Lower leg skin (tissue), 4 donors: ENCODE data around the gene TRIM28. TPM values are rescaled to one million over a fixed set of nuclear protein-coding genes. Genes with fewer than 3 reads are reported as not detected.
A peak's percentile ranks its signal among the peaks of the same experiment; 100 is the strongest.

Experiments
- DNase-seq, 2 donors: peaks; one replicate each; pipeline ENCODE4 v3.0.0-alpha.2; 2019; ENCODE audit warnings: low spot score in 2 of 2
- H3K4me3 ChIP-seq: fragments of 200-600 bp; sonication (generic); 2 replicates; pipeline ENCODE4 v1.5.1; 2017; ENCODE audit warnings: mild to moderate bottlenecking, low read depth; ENCODE audit not compliant: poor library complexity, severe bottlenecking
- POLR2A ChIP-seq, 2 donors: fragments of 450-650 bp; IDR thresholded peaks; one replicate each; pipeline ENCODE4 v1.6.1; 2016 to 2017; ENCODE audit warnings: antibody characterized with exemption in 2 of 2, mild to moderate bottlenecking in 1 of 2, moderate library complexity in 1 of 2
- WGBS, 2 donors: methylation state at CpG; one replicate each; pipeline ENCODE4 v1.1.5; 2018; 5-methylcytosine and 5-hydroxymethylcytosine counted together
- intact Hi-C: fragments of 100-400 bp; cut with DNase I; formaldehyde crosslinking; loops from one replicate; pipeline ENCODE4 v1.15.0; 2023; ENCODE audit warnings: low total_unique reads
- total RNA-seq, 4 donors: library from RNA; depleted of rRNA; stranded (reverse); fragments of >200 nt; gene quantifications; one replicate each; pipeline ENCODE4 v1.1.0, GENCODE V29; 2016
- TF ChIP-seq, protein P1 (sequence below), 3 donors: fragments of 450-650 bp; IDR thresholded peaks; one replicate each; pipeline ENCODE4 v1.5.1; 2016; ENCODE audit warnings: antibody characterized with exemption in 3 of 3, mild to moderate bottlenecking in 3 of 3, moderate library complexity in 2 of 3

The TRIM28 gene
- total RNA-seq, 4 donors from 2014 or later = 225 to 412 (median 265) TPM

DNA sequence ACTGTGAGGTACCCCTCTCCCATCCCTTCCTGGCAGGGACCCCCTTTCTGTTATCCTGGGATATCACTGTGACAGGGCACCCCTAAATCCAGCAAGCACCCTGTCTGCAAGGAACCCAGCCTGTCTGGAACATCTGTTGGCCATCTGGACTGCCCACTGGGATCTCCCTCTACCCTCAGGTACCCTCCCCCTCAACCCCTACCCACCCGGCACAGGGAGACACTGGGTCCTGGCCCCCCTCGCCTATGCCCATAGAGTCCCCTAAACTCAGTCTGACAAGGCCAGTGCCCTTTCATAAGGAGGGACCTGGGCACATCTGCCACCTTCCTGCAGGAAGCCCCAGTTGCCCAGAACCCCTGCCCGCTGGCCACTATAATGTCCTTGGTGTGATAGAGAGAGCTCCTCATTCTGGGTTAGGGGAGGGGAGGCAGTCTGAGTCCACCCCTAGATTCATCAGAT is 29.3 kb upstream of the TRIM28 start:
- DNase-seq = no peak
- no peak for TF ChIP-seq POLR2A (IDR thresholded peaks at IDR 0.05)
- TF ChIP-seq, protein P1, sequence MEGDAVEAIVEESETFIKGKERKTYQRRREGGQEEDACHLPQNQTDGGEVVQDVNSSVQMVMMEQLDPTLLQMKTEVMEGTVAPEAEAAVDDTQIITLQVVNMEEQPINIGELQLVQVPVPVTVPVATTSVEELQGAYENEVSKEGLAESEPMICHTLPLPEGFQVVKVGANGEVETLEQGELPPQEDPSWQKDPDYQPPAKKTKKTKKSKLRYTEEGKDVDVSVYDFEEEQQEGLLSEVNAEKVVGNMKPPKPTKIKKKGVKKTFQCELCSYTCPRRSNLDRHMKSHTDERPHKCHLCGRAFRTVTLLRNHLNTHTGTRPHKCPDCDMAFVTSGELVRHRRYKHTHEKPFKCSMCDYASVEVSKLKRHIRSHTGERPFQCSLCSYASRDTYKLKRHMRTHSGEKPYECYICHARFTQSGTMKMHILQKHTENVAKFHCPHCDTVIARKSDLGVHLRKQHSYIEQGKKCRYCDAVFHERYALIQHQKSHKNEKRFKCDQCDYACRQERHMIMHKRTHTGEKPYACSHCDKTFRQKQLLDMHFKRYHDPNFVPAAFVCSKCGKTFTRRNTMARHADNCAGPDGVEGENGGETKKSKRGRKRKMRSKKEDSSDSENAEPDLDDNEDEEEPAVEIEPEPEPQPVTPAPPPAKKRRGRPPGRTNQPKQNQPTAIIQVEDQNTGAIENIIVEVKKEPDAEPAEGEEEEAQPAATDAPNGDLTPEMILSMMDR (IDR thresholded peaks at IDR 0.05) = no peak
- intact Hi-C loops = no loop called here
- no peak overlapping the region for H3K4me3 ChIP-seq
- WGBS, 2 donors = 61 to 64% methylated on average over 3 of the region's 3 CpGs

DNA sequence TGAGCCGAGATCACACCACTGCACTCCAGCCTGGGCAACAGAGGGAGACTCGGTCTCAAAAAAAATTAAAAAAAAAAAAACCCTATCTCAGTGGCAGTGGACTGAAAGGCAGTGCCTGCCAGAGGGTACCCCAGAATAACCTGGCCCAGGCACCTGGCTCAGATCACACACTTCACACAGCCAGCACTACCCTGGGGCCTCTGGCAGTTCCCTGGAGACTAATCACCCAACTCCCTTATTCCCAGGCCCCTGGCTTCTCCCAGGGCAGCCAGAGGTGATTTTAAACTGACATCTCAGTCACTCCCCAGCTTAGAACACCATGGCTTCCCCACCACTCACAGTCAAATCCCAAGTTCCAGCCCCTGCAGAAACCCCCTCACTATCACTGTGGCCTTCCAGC is 28.6 kb upstream of the TRIM28 start:
- DNase-seq = no peak
- no peak overlapping the region for H3K4me3 ChIP-seq
- WGBS, 2 donors = 92 to 100% methylated on average over 2 of the region's 2 CpGs
- intact Hi-C loops = no loop called here
- TF ChIP-seq POLR2A (IDR thresholded peaks at IDR 0.05) = no peak
- TF ChIP-seq, protein P1 (IDR thresholded peaks at IDR 0.05) = no peak

DNA sequence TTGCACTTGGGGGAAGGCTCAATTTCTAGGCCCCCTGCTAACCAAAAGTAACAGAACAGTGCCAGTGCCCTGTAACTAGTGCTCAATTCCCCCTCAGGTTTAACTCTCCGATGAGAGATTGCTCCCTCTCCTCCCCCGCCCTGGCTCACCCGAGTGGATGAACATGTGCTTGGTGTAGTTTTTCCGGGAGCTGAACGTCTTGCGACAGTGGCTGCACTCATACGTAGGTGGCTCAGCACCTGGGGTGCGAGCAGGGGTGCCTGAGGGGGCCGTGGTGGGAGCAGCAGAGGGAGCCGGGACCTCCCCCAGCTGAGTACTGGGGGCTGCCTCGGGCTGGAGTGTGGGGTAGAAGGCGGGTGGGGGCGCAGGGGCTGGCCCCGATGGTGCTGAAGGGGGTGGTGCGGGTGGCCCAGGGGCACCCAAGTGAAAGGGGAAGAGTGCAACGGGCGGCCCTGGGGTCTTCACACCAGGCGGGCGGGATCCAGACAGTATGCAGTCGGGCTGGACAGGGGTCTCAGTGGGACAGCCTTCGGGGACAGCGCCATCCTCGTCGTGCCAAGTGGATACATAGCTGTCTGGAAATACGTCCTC is 27.5 kb upstream of the TRIM28 start:
- WGBS, 2 donors = 85 to 89% methylated on average over 25 of the region's 25 CpGs
- TF ChIP-seq POLR2A (IDR thresholded peaks at IDR 0.05) = no peak
- TF ChIP-seq, protein P1 (IDR thresholded peaks at IDR 0.05) = no peak
- intact Hi-C loops = no loop called here
- no peak for DNase-seq
- no peak overlapping the region for H3K4me3 ChIP-seq

DNA sequence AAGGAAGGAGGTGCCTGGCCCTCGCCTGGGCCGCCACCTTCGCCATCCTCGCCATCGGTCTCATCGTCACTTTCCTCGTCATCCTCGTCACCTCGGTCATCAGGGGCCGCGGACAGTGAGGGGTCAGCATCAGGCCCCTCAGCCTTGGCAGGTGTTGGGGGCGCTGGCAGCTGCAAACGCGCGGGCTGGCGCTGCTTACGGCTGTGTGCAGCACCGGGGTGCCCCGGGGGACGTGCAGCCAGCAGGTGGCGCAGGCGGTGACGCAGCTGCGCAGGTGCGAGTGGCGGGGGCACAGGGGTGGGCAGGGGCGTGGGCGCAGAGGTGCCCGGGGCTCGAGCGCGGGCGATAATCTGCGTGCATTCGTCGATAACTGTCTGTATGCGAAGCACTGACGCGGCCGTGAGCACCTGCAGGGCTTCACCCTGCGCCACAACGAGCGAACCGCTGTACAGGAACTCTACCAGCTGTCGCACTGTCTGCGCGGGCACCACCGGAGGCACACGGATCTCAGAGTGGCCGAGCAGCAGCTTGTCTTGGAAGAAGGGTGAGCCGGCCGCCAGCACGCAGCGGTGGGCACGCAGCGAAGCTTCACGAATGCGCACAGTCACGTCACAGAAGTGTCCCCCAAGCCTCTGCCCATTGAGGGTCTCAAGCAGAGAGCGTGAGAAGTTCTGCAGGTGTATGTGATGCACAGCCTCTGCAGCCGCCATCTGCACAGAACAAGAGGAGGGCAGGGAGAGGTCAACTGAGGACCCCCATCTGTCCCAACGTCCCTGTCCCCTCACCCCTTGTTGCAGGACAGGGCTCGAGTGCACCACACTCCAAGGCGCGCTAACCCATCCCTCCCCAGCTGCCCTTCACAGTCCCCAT is 26.7 kb upstream of the TRIM28 start:
- WGBS, 2 donors = 90 to 92% methylated on average over 62 to 65 of the region's 65 CpGs
- intact Hi-C loops = no loop called here
- TF ChIP-seq POLR2A (IDR thresholded peaks at IDR 0.05) = no peak
- TF ChIP-seq, protein P1 (IDR thresholded peaks at IDR 0.05) = no peak
- DNase-seq = no peak
- no peak overlapping the region for H3K4me3 ChIP-seq

DNA sequence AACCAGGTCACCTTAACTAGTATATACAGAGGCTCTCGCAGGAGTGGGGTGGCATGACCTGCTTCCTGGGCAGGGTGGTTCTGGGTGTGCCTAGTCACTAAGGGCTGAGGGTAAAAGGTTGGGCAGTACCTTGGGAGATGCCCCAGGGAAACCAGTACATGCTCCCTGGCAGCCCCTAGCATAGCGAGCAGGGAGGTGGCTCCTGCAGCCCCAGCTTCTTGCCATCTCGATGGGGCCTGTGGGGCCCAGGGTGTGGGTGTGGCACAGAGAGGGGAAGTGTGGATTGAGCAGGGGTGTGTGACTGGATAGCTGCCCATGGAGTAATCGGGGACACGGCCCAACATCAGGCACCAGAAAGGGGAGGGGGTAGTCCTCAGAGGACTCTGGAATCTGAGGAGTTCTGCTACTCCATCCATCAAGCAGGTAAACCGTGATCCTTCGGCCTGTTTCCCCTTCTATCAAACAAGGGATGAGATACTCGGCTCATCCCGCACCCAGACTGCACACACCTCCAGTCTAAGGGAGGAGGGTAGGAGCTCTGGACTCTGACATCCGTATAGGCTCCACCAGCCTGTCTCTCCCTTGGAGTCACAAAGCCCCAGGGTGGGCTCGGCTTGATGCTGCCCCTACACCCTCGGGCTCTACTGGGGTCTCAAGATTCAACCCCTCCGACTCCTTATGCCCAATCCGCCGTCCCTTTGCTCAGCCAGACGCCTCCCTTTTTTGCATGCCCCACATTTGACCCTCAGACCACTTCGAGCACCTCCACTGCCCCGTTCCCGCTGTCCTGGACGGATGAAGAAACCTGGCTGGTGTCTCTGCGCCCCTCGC is 25.4 kb upstream of the TRIM28 start:
- peak in 1 of 2 donors; percentile 15 for DNase-seq

More for the DNA sequence above, 25.4 kb upstream of the TRIM28 start:
- TF ChIP-seq POLR2A (IDR thresholded peaks at IDR 0.05) = no peak
- TF ChIP-seq, protein P1 (IDR thresholded peaks at IDR 0.05) = no peak
- H3K4me3 ChIP-seq = peak overlapping the region; percentile 78
- WGBS, 2 donors = 4 to 5% methylated on average over 21 to 22 of the region's 22 CpGs
- intact Hi-C loops = no loop called here
